ENCODE measurements around the gene TMSB10.
"Not testable (repeated sequence)": the region's sequence is repeated elsewhere in the genome, so short reads cannot be mapped to it uniquely, and the experiment has no call there.

TMSB10 gene

GRCh38 chr2:84904717-84905174, 710 bp upstream of the TMSB10 start:
- DNase-seq = peak; percentile 47 to 61

DNA sequence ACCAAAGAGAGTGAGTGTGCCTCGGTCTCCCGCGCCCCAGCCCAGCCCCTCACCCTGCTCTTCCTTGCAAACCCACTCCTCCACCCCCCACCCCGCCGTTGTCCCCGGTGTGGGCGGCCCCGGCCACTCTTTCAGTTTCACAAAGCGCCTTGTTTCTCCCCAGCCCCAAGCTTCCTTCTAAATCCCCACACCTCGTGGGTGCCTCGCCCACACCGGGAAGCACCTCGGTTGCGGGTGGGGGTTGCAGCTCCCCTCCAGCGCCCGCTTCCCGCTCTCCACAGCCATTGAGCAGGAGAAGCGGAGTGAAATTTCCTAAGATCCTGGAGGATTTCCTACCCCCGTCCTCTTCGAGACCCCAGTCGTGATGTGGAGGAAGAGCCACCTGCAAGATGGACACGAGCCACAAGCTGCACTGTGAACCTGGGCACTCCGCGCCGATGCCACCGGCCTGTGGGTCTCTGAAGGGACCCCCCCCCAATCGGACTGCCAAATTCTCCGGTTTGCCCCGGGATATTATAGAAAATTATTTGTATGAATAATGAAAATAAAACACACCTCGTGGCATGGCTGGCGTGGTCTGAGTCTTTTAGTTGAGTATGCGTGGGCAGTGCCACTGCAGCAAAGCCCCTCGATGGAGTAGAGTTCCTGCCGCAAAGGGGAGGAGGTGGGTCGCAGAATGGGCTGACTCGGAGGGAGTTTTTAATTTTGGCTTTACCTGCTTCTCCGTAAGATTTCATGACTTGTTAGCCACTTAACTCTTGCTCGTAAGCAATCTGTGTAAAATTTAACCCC, 848 bp downstream of the TMSB10 start:
- DNase-seq = peak; percentile 46 to 65

DNA sequence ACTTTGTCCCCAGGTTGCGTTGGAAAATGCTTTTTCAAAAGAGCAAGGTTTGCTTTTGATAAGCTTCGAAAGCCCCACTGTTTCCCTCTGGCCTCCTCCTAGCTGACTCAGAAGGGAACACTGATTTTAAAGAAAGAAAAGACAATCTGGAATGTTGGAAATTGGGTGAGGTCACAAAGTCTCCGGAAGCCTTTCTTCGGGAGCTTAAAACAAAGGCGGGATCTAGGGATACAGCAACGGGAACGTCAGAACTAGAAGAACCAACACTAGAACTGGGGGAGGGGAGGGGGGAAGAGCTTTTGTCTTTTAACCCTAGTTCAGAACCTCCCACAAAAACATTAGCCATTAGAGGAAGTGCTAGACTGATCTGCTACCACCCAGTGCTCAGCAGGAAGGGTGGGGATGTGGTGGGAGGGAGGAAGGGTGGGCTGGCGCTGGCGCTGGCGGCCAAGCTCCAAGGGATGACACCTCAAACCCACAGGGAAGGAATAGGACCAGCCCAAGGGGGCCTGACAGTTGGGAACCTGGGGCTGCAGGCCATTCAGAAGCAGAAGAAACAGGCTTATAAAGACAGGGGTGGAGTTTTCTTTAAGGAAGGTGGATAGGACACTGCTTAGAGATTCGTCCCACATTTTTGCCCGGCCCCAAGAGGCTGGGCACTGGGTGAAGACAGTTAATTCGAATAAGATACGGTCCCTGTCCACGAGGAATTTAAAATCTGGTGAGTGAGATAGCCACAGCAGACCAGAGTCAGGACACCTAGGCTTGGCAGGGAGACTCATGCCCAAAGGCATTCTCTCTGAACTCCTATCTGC, 1.7 kb downstream of the TMSB10 start:
- peak; percentile 66 to 80 for DNase-seq

GRCh38 chr2:84908948-84909713, 3.7 kb downstream of the TMSB10 start:
- DNase-seq = peak; percentile 55 to 84

DNA sequence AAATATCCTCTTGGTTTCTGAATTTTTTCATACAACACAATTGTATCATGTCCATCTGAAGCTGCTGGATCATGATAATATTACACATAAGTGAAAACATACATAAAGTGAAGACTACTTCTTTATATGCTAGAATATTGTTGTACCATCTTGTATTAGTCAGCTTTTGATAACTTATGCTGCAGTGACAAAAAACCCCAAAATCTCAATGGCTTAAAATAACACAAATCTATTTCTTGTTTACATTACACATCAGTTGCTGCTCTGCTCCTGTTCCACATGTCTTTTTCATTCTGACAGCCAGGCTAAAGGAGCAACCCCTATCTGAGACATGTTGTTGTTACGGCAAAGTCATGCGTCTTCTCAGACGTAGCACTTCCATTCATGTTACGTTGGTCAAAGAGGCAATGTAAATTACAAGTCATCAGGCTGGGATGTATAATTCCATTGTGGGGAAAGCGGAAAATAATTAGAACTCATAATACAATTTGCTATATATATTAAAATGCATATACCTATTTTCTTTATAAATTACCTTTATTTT, 5.8 kb downstream of the TMSB10 start:
- DNase-seq = no peak

DNA sequence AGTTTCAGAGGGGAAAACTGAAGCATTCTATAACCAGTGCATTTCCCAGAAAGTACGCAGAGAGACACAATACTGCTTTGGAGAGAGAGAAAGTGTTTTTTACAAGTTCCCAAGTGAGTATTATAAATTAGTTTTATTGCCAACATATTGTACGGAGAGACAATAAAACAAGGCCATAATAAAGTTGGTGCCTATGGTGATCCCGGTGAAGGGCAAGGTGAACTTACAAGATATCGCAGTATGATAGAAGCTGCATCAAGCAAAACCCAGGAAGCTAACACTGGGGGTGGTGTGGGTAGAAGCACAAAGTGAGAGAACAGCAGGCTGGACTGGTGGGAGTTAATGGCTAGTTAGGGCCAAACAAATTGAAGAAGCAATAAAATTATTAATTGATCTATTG, 7.5 kb downstream of the TMSB10 start:
- DNase-seq = no peak

DNA sequence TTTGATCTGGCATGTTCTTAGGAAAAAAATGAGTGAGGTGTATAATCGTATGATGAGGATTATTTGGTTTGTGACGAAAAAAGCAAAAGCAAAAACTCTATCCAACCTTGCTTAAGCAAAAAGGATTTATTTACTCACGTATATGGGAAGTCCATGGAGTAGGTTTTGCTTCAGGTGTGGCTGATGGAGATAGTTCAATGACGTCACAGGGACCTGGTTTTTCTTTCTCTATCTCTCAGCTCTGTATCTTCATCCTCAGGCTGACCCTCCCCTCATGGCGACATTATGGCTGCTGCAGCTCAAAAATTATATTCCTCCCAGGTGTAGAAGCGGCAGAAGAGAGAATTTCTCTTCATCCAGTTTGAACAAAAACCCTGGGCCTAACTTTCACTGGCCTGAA, 8.9 kb downstream of the TMSB10 start:
- no peak for DNase-seq

DNA sequence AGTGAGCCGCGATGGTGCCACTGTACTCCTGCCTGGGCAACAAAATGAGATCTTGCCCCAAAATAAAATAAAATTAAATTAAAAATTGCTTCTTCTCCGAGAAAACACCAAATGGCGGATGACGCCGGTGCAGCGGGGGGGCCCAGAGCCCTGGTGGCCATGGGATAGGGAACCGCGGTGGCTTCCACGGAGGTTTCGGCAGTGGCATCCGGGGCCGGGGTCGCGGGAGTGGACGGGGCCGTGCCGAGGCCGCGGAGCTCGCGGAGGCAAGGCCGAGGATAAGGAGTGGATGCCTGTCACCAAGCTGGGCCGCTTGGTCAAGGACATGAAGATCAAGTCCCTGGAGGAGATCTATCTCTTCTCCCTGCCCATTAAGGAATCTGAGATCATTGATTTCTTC, 10.2 kb downstream of the TMSB10 start:
- DNase-seq = not testable (repeated sequence)

GRCh38 chr2:84917821-84918220, 12.4 kb downstream of the TMSB10 start:
- DNase-seq = not testable (repeated sequence)

- DNase-seq = no peak
Observed at GRCh38 chr2:84918430-84918829, 13.0 kb downstream of the TMSB10 start.

DNA sequence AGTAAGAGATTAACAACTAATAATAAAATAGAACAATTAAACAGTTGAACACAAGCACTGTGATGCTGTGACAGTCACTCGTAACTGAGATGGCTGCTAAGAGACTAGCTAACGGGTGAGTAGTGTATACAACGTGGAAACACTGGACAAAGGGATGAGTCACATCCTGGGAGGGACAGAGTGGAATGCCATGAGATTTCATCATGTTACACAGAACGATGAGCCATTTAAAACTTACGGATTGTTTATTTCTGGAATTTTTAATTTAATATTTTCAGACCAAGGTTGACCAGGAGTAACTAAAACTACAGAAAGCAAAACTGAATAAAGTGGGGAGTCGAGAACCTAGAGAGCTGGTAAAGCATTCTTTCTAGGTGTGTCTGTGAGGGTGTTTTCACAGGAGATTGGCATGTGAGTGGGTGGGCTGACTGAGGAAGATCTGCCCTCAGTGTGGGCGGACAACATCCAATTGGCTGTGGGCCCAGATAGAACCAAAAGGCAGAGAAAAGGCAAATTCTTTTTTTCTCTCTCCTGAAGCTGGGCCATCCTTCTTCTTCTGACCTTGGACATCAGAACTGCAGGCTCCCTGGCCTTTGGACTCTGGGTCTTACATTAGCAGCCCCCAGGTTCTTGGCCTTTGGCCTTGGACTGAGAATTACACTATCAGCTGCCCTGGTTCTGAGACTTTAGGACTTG, 14.6 kb downstream of the TMSB10 start:
- DNase-seq = peak in 1 of 2 donors; percentile 23

- DNase-seq = no peak
Observed at GRCh38 chr2:84923009-84923408, 17.6 kb downstream of the TMSB10 start.

DNA sequence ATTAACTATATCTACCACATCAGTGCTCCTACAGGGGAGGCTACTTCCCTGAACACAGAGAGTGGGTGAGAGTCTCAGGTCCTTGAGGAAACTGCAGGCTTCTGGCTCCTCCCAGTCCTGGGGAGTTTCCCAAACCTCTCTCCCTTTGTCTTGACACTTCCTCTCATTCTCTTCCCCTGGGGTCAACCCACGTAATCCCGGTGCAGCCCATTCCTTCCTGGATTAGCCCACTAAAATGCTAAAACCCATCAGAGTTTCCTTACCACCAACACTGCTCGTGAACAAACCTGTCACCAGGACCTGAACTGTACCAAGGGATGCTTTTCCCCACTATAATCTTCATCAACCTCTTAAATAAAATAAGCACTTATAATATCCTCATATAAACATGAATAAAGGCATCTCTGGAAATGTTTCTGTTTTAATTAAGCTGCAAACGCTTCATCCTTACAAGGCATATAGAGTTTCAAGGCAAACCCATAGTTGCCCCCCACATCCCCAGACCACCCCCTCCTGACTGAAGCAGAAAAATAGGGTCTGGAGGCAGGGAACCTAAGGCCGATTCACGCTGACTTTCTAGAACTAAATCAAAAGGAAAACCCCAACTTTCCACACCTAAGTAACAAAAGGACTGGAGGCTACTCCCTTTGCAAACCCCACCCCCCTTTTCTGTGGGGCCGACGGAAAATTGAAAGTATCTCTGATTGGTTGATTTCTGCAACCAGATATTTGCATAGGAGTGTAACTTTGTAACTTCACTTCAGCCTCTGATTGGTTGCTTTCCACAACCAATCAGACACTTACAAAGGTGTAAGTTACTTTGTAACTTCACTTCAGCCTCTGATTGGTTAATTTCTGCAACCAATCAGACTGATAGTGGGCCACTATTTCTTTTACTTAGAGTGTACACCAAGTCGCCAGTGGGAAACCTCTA, 19.0 kb downstream of the TMSB10 start:
- peak; percentile 52 to 84 for DNase-seq

DNA sequence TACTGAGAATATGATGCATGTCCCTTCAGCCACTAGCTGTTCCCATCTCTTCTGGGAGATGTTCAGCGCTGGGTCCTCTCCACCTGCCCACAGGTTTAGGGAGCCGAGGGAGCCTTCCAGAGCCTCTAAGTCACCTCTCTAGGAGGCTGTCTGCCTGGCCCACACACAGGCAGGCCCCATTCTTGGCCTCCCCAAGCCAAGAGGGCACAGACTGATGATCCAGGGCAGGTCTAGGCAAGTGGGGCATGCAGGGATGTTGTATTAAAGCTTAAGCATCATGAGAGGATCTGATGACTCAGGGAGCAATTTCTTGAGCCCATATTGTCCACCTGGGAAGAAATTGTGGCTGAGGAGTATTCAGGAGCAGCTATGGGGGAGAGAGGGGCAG, 19.9 kb downstream of the TMSB10 start:
- DNase-seq = no peak

DNA sequence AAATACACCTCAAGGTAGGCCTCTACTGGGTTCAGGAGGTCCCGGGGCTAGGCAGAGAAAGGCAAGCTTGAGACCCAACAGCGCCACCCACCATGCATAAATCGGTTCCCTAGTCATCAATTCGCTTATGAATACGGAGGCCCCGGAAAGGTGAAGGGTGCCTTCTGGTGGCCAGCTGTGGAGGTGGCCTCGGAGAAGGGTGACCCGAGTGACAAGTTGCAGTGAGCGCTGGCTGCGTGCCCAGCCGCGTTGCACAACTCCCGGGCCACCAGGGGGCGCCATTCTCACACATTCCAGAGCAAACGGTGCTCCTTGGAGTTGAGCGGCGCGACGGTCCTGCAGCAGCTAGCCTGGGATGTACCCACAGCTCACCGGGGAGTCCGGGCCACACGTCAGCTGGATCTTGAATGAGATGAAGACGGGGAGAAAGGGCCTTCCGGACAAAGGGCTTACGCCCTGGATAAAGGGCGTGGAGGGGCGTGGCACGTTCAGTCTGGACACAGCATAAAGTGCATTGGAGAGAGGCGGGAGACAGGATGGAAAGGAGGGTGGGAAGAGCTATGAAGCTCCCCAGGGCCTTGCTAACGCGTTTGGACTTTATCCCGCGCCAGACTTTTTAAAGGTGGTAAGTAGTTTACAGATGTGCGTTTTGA, 20.4 kb downstream of the TMSB10 start:
- peak; percentile 96 to 98 for DNase-seq

DNA sequence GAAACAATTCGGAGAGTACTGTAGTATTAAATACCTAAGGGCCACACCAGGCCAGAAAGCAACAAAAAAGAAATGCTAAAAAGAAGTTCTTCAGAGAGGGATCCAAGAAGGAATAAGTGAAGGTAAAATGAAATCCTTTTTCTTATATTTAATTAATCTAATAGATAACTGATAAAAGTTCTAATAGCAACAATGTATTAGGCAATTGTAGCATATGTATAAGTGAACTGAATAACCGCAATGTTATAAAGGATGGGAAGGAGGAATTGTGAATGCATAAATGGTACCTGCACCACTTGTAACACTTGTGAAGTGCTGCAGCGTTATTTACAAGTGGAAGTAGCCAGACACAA, 21.8 kb downstream of the TMSB10 start:
- DNase-seq = no peak

- DNase-seq = no peak
Observed at GRCh38 chr2:84931384-84931821, 25.9 kb downstream of the TMSB10 start.

GRCh38 chr2:84938194-84938879, 32.9 kb downstream of the TMSB10 start:
- DNase-seq = peak in 1 of 2 donors; percentile 69

DNA sequence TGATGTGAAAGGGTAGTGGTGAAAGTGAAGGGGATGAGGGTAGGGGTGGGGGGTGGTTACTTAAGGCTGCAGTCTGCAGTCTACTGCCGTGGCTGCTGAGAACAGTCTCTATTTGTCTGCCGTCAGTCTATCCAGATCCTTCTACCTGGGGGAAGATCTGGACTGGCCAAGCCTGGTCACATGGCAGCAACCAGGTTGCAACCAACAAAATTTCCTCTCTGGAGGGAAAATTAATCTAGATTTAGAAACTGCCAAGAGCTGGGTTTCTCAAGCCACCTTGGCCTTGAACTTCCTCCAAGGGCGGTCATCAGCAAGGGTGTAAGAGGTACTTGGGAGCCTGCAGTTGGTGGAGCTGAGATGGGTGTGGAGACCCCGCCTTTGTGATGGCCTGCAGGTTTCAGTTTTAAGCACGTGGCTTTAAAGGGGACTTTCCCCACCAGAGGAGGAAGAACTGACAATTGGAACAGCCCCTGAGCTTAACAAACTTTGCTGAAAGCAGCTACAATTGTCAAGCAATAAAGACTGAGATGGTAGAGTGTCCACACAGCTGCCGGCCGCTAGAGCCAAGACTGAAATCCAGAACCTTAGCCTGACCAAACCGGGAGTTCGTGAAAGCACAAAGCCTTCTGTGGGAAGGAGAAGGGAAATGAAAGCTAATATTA, 34.1 kb downstream of the TMSB10 start:
- peak; percentile 87 to 91 for DNase-seq
